Anterior cingulate cortex (tissue), 58 donors: Measurements from ENCODE around the gene ZNF219.

Experiments
- DNase-seq, 58 donors: peaks; one replicate each; lab custom pipeline; 2025; lab: John Stamatoyannopoulos, UW

ZNF219 gene

GRCh38 chr14:21102521-21103410, 4.3 kb upstream of the ZNF219 start:
- peak in 3 of 58 donors; percentile 29 to 47 (median 47) for DNase-seq

- DNase-seq, result no peak
These were observed 3.5 kb upstream of the ZNF219 start for GRCh38 chr14:21101802-21102413.

DNA sequence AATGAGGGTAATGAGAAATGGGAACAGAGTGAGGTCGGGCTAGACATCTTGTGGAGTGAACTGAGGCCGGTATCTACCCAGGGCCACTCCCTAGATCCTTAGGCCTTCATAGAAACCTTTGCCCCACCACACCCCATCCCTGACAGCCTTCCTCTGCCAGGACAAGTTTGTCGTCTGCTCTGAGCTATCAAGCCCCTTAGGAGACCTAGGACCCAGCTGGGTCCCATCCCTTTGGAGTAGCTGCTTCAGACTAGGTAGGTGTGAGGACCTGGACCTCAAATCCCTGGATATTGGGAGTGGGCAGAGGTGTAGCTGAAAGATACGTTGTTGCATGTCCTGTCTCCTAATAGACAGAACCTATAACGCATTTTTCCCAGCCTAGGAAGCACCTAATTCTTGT, 2.5 kb upstream of the ZNF219 start, which contains the start of gene TMEM253:
Gene TMEM253 (plus strand): TSS at position 136 of the 400 bp plus-strand sequence. CDS start 278 bp downstream, outside the sequence.
- DNase-seq, result no peak

- DNase-seq, result no peak
These were observed 1.1 kb upstream of the ZNF219 start for GRCh38 chr14:21099596-21099985.

DNA sequence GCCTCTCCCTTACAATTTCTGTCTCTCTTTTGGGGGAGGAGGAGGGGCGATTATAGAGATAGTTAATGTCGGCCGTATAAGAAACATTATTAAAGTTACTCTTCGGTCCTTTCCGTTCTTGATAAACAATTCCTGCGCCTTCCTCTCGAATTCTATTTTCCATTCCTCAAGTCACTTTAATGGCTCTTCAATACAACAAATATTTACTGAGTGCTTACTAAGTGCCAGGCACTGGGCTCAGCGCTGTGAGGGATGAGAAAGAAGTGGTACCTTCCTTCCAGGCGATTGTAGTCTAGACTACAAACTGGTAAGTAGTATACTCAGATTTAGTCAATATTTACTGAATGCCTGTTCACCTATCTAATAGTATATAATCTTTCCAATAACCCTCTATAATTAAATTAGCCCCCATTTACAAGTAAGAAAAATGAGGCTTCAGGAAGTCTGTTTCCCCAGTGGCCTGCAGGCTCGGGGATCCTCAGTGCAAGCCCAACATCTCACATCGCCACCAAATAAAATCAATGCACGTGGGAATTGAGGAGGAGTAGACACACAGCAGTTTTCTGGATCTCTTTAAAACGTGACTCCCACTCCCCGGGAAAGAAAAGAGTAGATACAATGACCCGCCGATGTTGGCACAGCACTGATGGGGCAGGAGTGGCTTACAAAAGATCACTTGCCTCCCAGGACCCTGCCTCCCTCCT, 589 bp upstream of the ZNF219 start:
- no peak for DNase-seq

DNA sequence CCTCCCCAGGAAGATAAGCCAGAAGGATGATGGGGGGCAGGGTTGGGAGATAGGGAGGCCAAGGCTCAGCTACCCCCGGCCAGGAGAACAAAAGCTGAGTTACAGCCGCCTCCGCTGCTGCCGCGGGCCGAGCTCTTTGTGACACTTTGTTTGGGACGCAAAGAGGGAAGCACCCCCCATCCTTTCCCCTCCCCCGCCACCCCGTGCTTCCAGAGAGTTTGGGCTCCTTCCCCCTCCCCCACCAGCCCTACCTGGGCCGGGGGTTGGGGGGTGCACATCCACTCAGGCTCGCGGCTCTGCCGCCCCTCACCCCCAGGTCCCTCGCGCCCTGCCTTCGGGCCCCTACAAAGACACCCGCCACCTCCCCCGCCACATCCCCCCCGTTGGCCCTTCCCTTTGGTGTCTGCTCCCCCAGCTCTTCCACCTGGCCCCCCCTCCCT, 799 bp downstream of the ZNF219 start:
- DNase-seq, result peak in 16 of 58 donors; percentile 7 to 43 (median 30)

DNA sequence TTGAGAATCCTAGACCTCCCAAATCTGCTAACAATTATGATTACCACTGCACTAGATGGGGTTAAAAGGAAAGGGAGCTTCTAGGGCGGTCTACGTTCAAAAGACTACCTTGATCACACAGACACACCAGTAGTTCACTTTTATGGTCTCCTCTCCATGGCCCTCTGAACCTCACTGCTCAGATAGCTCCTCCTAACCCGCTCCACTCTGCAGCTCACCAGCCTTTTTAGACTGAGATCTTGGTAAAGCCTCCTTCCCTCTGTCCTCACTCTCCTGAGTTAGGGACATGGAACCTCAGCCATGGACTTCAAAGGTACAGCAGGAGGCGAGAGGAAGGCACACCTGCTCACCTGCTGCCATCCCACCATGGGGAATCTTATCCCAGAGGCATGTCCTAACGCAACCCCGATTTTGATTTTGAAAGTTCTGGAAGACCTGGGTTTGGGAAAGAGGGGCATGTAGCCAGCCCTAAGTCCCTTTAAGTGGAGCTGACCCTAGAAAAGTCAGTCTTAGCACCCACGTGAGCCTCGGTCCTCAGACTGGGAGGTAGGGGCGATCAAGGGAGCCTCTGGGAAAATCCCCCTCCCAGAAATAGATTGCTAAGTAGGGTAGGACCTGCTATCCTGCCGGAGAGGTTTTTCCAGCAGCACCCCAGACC, 1.3 kb downstream of the ZNF219 start:
- peak in 4 of 58 donors; percentile 10 to 43 (median 28) for DNase-seq

DNA sequence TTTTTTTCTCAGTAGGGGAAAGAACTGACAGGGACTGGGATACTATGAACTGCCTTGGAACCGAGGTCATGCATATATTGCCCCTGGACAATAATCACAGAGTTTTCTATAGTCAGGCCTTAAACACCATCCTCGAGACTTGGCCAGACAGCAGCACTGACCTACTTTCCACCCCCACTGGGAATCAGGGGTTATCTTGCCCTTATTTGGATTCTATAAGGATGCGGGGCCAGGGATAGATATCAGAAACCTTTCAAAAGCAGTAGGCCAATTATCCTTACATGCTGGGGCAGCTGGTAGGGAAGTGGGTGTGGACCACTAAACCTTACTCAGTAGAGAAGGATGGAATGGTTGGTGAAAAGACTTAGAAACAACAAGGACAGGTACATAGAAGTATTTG, 2.0 kb downstream of the ZNF219 start:
- DNase-seq, result no peak

GRCh38 chr14:21095430-21096205, 2.8 kb downstream of the ZNF219 start:
- DNase-seq, result peak in 17 of 58 donors; percentile 5 to 54 (median 29)

DNA sequence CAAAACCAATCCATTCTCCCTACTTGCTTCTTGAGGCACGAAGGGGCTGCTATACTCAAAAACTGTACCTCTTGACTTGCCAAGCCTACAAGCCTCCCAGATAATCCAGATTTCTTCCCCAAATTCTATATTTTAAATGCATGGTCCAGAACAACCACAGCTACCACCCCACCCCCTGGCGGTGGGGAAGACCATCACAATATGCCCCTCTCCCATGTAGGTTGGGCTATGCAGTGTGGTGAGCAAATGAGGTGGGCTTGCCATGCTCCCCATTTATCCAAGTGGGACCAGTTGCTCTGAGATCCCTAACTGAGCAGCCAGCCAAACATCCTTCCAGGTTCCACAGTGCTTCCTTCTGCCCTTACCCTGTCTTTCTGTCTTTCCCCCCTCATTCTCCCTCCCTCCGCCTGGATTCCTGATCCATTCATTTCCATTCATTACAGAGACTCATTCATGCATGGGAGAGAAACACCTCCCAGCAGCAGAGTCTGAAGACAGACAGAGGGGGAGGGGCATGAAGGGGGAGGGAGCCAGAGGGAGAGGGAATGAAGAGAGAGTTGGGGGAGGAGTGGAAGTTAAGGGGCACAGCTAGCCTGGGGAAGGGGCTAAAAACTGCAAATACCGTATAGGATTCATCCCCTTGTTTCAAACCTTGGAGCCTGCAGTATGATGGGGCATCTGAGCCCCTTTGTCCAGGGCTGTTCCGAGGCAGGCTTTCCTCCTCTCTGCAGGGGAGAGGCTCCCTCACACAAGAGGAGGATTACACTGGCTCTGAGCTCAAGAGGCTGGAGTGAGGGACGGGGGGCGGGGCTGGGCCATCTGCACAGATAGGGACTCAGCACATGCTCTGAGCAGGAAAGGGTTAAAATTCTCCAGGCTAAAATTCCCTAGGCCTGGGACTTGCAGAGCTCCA, 4.4 kb downstream of the ZNF219 start:
- DNase-seq, result peak in 16 of 58 donors; percentile 6 to 51 (median 29)

DNA sequence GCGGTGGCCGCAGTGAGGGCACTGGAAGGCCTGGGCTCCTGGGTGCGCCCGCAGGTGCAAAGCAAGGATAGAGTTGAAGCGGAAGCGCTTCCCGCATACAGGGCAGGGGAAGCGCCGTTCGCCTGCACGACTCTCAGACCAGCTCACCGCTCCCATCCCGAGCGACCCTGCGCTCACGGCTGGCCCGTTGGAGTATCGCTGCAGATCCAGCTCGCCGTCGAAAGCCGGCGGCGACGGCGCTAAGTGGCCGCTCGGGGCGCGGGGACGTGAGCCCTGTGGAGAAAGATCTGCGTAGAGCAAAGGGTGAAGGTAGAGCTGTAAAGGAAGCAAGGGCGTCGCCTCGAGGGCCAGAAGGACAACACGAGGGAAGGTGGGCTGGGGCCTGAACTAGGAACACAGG, 5.4 kb downstream of the ZNF219 start:
- no peak for DNase-seq

- peak in 53 of 58 donors; percentile 7 to 84 (median 59) for DNase-seq
These were observed 6.0 kb downstream of the ZNF219 start for GRCh38 chr14:21092273-21093011.

- DNase-seq, result no peak
These were observed 6.6 kb downstream of the ZNF219 start for GRCh38 chr14:21091821-21092272.

DNA sequence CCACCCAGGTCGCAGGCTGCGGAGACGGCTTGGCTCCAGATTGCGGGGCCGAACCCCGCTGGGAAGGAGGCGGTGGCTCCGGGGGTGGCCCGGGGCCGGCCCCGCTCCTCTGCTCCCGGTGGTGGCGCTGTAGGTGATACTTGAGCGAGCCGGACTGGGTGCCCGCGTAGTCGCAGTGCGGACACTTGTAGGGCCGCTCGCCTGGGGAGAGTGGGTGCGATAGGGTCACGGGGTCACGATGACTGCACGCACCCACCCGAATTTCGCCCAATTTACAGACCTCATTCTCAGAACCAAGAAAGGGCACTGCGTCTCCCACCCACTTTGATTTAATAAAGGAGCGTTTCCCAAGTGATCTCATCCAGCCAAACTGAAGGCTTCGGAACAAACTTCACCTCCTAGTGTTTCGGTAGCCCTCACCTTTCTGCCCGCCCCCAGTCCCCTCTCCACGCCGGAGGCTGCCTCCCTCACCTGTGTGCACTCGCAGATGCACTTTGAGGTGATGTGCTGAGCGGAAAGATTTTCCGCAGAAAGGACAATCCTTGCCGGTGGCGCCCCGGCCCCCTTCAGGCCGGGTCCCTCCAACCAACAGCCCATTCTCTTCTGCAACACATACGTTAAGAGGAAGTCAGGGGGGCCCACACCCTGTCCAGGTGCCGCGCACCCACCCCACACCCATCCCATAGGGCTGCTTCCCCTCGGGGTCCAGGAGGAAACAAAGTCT, 7.4 kb downstream of the ZNF219 start:
- no peak for DNase-seq

- peak in 4 of 58 donors; percentile 4 to 21 (median 15) for DNase-seq
These were observed 8.1 kb downstream of the ZNF219 start for GRCh38 chr14:21090194-21090939.

DNA sequence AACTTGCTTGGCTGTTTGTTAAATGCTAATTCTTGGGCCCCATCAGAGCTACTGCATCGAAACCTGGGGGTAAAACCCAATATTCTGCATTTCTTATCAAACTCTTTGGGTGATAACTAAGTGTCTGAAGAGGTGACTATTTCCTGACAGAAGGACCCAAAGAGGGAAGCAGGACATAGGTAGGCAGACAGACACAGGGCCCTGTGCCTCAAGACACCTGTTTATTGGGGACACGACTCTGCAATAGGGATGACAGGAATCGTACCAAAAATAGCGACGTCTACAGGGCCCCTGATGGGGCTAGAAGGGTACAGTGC, 8.6 kb downstream of the ZNF219 start:
- no peak for DNase-seq
